ENCODE data around the gene LMNTD1.

Gene LMNTD1

GRCh38 chr12:25526778-25527177 is 26.3 kb downstream of the LMNTD1 start:
- H3K4me3 ChIP-seq = no peak overlapping the region
- H3K27ac ChIP-seq = no peak overlapping the region
- H3K4me1 ChIP-seq = no peaks in the 10 kb centered on the region
- no peaks in the 10 kb centered on the region for H3K27me3 ChIP-seq
- no peaks in the 10 kb centered on the region for H3K36me3 ChIP-seq
- H4K20me1 ChIP-seq = no peaks in the 10 kb centered on the region
- no peak for TF ChIP-seq Cebpa-rat (IDR thresholded peaks at IDR 0.05)
- H3K4me2 ChIP-seq = no peak overlapping the region
- no peaks in the 10 kb centered on the region for H3K9me3 ChIP-seq (replicated peaks in 1 of 11)
- H3K9ac ChIP-seq = no peak overlapping the region

DNA sequence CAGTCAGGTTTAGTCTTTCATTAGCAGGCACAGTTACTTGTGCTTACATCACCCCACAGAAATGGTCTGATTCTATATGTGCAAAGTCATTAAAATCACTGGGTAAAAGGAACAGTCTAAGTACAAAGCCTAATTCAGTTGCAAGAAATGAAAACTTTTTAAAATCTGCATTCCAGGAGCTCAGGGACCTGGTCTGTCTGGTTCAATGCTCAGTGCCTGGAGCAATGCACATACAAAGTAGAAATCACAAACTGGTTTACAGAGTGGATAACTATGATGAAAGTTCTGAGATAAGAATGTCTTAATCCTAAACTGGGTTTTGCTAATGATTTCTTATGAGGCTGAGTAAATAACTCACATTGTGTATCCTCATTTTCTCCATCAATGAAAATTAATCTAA is 28.7 kb downstream of the LMNTD1 start:
- Histone ChIP-seq H3K27me3 (no peaks in the 10 kb centered on the region), H3K36me3 (no peaks in the 10 kb centered on the region), H3K9ac (no peak overlapping the region), H4K20me1 (no peaks in the 10 kb centered on the region), H3K27ac (no peak overlapping the region), H3K4me2 (no peak overlapping the region), H3K4me1 (no peaks in the 10 kb centered on the region), H3K9me3 (replicated peaks in 1 of 11) (no peaks in the 10 kb centered on the region), H3K4me3 (no peak overlapping the region)
- no peak for TF ChIP-seq Cebpa-rat (IDR thresholded peaks at IDR 0.05)

GRCh38 chr12:25521625-25522256 is 31.3 kb downstream of the LMNTD1 start:
- no peak overlapping the region for H3K4me3 ChIP-seq

DNA sequence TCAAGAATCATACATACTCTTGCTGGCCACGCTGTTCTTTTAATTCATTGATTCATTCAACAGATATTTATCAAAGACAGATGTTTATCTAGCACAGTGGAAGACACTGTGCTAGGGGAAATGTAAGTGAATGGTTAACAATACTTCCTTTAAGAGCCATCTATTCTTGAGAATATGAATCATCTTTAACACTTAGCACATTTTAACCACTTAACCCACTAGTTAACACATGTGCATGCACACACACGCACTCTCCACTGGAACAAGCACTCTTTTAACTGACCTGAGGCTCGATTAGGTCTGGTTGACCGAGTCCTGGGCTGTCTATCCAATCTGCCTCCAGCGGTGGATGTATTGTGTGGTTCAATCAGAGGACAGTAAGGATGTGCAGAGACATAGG is 34.6 kb downstream of the LMNTD1 start:
- H4K20me1 ChIP-seq = no peaks in the 10 kb centered on the region
- no peaks in the 10 kb centered on the region for H3K36me3 ChIP-seq
- H3K9ac ChIP-seq = no peak overlapping the region
- TF ChIP-seq Cebpa-rat (IDR thresholded peaks at IDR 0.05) = no peak
- no peaks in the 10 kb centered on the region for H3K9me3 ChIP-seq (replicated peaks in 1 of 11)
- H3K4me1 ChIP-seq = no peaks in the 10 kb centered on the region
- no peak overlapping the region for H3K4me2 ChIP-seq
- H3K27me3 ChIP-seq = no peaks in the 10 kb centered on the region
- no peak overlapping the region for H3K27ac ChIP-seq
- no peak overlapping the region for H3K4me3 ChIP-seq

More at GRCh38 chr12:25521625-25522256, 31.3 kb downstream of the LMNTD1 start:
- Histone ChIP-seq H3K27me3 (no peaks in the 10 kb centered on the region), H3K4me2 (no peak overlapping the region), H4K20me1 (no peaks in the 10 kb centered on the region), H3K36me3 (no peaks in the 10 kb centered on the region), H3K9me3 (replicated peaks in 1 of 11) (no peaks in the 10 kb centered on the region), H3K4me1 (no peaks in the 10 kb centered on the region), H3K9ac (no peak overlapping the region), H3K27ac (no peak overlapping the region)
- TF ChIP-seq Cebpa-rat (IDR thresholded peaks at IDR 0.05) = no peak

GRCh38 chr12:25504744-25505143 is 48.3 kb downstream of the LMNTD1 start:
- H3K36me3 ChIP-seq = no peaks in the 10 kb centered on the region
- H3K27me3 ChIP-seq = no peaks in the 10 kb centered on the region
- H3K9me3 ChIP-seq (replicated peaks in 1 of 11) = peaks cover 0 to under 1% (median 0%) of the 10 kb centered on the region in 11 experiments; a peak in 1 of 22 replicates
- H3K4me3 ChIP-seq = no peak overlapping the region
- no peak overlapping the region for H3K27ac ChIP-seq
- TF ChIP-seq Cebpa-rat (IDR thresholded peaks at IDR 0.05) = no peak
- no peak overlapping the region for H3K4me2 ChIP-seq
- no peaks in the 10 kb centered on the region for H4K20me1 ChIP-seq
- H3K4me1 ChIP-seq = no peaks in the 10 kb centered on the region; a peak in 1 of 20 replicates
- H3K9ac ChIP-seq = no peak overlapping the region

DNA sequence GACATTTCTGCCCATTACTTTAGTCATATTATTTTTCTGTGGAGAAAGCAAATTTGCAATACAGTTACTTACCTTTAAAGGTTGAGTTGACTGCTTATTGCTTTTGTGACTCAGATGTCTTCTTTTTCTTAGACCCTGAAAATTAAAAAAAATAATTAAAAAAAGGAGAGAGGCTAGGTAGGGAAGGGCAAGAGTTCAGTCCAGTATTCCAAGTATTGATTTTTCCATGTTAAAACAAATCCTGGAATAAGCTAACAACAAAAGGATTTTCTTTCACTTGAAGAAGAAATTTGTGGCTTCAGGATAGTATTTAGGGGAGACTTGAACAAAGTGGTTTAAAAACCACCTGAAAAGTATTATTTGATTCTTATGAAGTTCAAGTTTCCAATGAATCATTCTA is 49.4 kb downstream of the LMNTD1 start:
- Histone ChIP-seq H3K36me3 (no peaks in the 10 kb centered on the region), H3K4me2 (no peak overlapping the region), H3K4me3 (no peak overlapping the region), H3K4me1 (no peaks in the 10 kb centered on the region; a peak in 1 of 20 replicates), H3K9me3 (replicated peaks in 1 of 11) (peaks cover 0 to 11% (median 6%) of the 10 kb centered on the region in 11 experiments; a peak in 18 of 22 replicates), H3K27me3 (no peaks in the 10 kb centered on the region), H4K20me1 (no peaks in the 10 kb centered on the region), H3K9ac (no peak overlapping the region), H3K27ac (no peak overlapping the region)
- no peak for TF ChIP-seq Cebpa-rat (IDR thresholded peaks at IDR 0.05)

DNA sequence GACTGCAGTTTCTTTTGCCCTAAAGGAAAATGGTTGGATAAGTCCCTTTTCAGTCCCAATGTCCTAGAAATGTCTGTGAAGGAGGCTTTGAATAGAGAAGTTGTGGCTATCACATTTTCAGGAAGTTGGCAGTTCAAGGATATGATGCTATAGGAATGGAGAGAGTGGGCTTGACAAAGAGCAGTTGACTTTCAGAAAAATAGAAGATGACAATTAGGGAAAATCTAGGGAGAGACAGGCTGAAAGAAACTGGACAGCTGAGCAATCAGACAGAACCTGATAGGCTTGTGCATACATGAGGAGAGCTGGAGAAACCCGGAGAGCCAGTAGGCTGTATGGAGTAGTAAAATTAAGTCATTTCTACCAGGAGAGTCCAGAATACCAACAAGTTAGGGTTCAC is 50.5 kb downstream of the LMNTD1 start:
- Histone ChIP-seq H3K9me3 (replicated peaks in 1 of 11) (peaks cover 6 to 20% (median 16%) of the 10 kb centered on the region in 11 experiments; a peak in 20 of 22 replicates), H3K9ac (no peak overlapping the region), H3K4me3 (no peak overlapping the region), H4K20me1 (no peaks in the 10 kb centered on the region), H3K4me1 (no peaks in the 10 kb centered on the region; a peak in 1 of 20 replicates), H3K27ac (no peak overlapping the region), H3K27me3 (no peaks in the 10 kb centered on the region), H3K4me2 (no peak overlapping the region), H3K36me3 (no peaks in the 10 kb centered on the region)
- TF ChIP-seq Cebpa-rat (IDR thresholded peaks at IDR 0.05) = no peak

- no peaks in the 10 kb centered on the region; a peak in 1 of 20 replicates for H3K4me1 ChIP-seq
- H3K27me3 ChIP-seq = no peaks in the 10 kb centered on the region
- no peak overlapping the region for H3K9ac ChIP-seq
- H3K4me3 ChIP-seq = no peak overlapping the region
- no peaks in the 10 kb centered on the region for H3K36me3 ChIP-seq
- H3K9me3 ChIP-seq (replicated peaks in 1 of 11) = peaks cover 11 to 24% (median 21%) of the 10 kb centered on the region in 11 experiments; a peak in 20 of 22 replicates
- H4K20me1 ChIP-seq = no peaks in the 10 kb centered on the region
- TF ChIP-seq Cebpa-rat (IDR thresholded peaks at IDR 0.05) = no peak
- no peak overlapping the region for H3K27ac ChIP-seq
- H3K4me2 ChIP-seq = no peak overlapping the region
Observed at GRCh38 chr12:25502118-25502517, 51.0 kb downstream of the LMNTD1 start.

- TF ChIP-seq Cebpa-rat (IDR thresholded peaks at IDR 0.05) = no peak
- no peaks in the 10 kb centered on the region for H3K27me3 ChIP-seq
- no peak overlapping the region for H3K4me2 ChIP-seq
- no peak overlapping the region for H3K4me3 ChIP-seq
- H3K9ac ChIP-seq = no peak overlapping the region
- peaks cover 14 to 26% (median 22%) of the 10 kb centered on the region in 11 experiments; a peak in 20 of 22 replicates for H3K9me3 ChIP-seq (replicated peaks in 1 of 11)
- no peaks in the 10 kb centered on the region; a peak in 1 of 20 replicates for H3K4me1 ChIP-seq
- no peak overlapping the region for H3K27ac ChIP-seq
- no peaks in the 10 kb centered on the region for H3K36me3 ChIP-seq
- no peaks in the 10 kb centered on the region for H4K20me1 ChIP-seq
Observed at GRCh38 chr12:25501549-25501948, 51.5 kb downstream of the LMNTD1 start.

GRCh38 chr12:25500651-25501050 is 52.4 kb downstream of the LMNTD1 start:
- H3K27ac ChIP-seq = no peak overlapping the region
- H3K27me3 ChIP-seq = no peaks in the 10 kb centered on the region
- H3K4me3 ChIP-seq = no peak overlapping the region

More at GRCh38 chr12:25500651-25501050, 52.4 kb downstream of the LMNTD1 start:
- Histone ChIP-seq H3K36me3 (no peaks in the 10 kb centered on the region), H3K4me2 (no peak overlapping the region), H4K20me1 (no peaks in the 10 kb centered on the region), H3K9me3 (replicated peaks in 1 of 11) (peaks cover 14 to 26% (median 22%) of the 10 kb centered on the region in 11 experiments; a peak in 20 of 22 replicates), H3K4me1 (no peaks in the 10 kb centered on the region; a peak in 1 of 20 replicates), H3K9ac (no peak overlapping the region)
- no peak for TF ChIP-seq Cebpa-rat (IDR thresholded peaks at IDR 0.05)
